B cell (primary cell): ENCODE data around the gene CNTNAP2. TPM values are rescaled to one million over a fixed set of nuclear protein-coding genes. Genes with fewer than 3 reads are reported as not detected.

Source experiments
- ATAC-seq: fragments of 200-7000 bp; cut with Tn5 transposase; one replicate; pipeline ENCODE4 v1.10.0; 2021; ENCODE audit warnings: low read depth, mild to moderate bottlenecking, moderate number of reproducible peaks, moderate library complexity
- CTCF ChIA-PET: fragments of 350-600 bp; sonication (Branson Sonifier 250); formaldehyde crosslinking; loops from one replicate; lab custom pipeline; 2021; ENCODE audit warnings: antibody characterized with exemption, inconsistent platforms; lab: Charles Lee
- POLR2A ChIA-PET: fragments of 350-600 bp; sonication (Branson Sonifier 250); formaldehyde crosslinking; loops from one replicate; lab custom pipeline; 2021; ENCODE audit warnings: antibody characterized with exemption; lab: Charles Lee
- DNase-seq: peaks from one replicate; pipeline ENCODE4 v3.0.0; 2013
- H2AFZ ChIP-seq: 2 replicates; pipeline ENCODE4 v1.6.1; 2012; ENCODE audit warnings: mild to moderate bottlenecking, low read depth, low read length; ENCODE audit not compliant: insufficient read depth, poor library complexity, severe bottlenecking
- H3K27ac ChIP-seq, 2 donors: 1 replicate in 1 of 2; 2 replicates in 1 of 2; pipeline ENCODE4 v1.5.1; 2012 to 2013; ENCODE audit warnings: low read length in 2 of 2, mild to moderate bottlenecking in 2 of 2, moderate library complexity in 1 of 2
- H3K27me3 ChIP-seq, 4 experiments: fragments of 200-600 bp in 1 of 4; sonication (generic) in 1 of 4; replicated peaks in 1 of 4; 1 replicate in 2 of 4; 2 replicates in 2 of 4; pipeline versions ENCODE4 v1.6.1 to v1.7.0; 2013 to 2016; ENCODE audit warnings: low read length in 3 of 4, mild to moderate bottlenecking in 2 of 4, mixed read lengths in 1 of 4, moderate library complexity in 1 of 4; ENCODE audit not compliant: insufficient read depth in 4 of 4, control insufficient read depth in 3 of 4; ENCODE audit errors: control extremely low read depth in 1 of 4
- H3K36me3 ChIP-seq, 2 experiments: replicated peaks in 1 of 2; 1 replicate in 1 of 2; 2 replicates in 1 of 2; pipeline versions ENCODE4 v1.6.1 to v1.7.1; 2013; ENCODE audit warnings: low read length in 1 of 2; ENCODE audit not compliant: insufficient read depth in 2 of 2, control insufficient read depth in 1 of 2; ENCODE audit errors: control extremely low read depth in 1 of 2, extremely low read depth in 1 of 2
- H3K4me1 ChIP-seq, 2 donors: fragments of 200-600 bp in 1 of 2; sonication (generic) in 1 of 2; 1 replicate in 1 of 2; 2 replicates in 1 of 2; pipeline versions ENCODE4 v1.5.1 to v1.6.1; 2013 to 2017; ENCODE audit warnings: low read length in 2 of 2; ENCODE audit not compliant: control insufficient read depth in 2 of 2, insufficient read depth in 2 of 2
- H3K4me2 ChIP-seq: replicated peaks from 2 replicates; pipeline ENCODE3; 2012; ENCODE audit warnings: mild to moderate bottlenecking, low read depth, low read length; ENCODE audit not compliant: poor library complexity, severe bottlenecking
- H3K4me3 ChIP-seq, 5 experiments: fragments of 200-600 bp in 1 of 5; sonication (generic) in 1 of 5; 1 replicate in 3 of 5; 2 replicates in 2 of 5; pipeline versions ENCODE4 v1.5.1 to v1.7.0; 2011 to 2016; ENCODE audit warnings: low read length in 4 of 5, mild to moderate bottlenecking in 4 of 5, low read depth in 2 of 5, control low read depth in 1 of 5, moderate library complexity in 1 of 5; ENCODE audit not compliant: insufficient read depth in 1 of 5; ENCODE audit errors: control extremely low read depth in 1 of 5, extremely low read depth in 1 of 5
- H3K79me2 ChIP-seq: fragments of 200-600 bp; sonication (generic); one replicate; pipeline ENCODE4 v1.6.0; 2016; ENCODE audit warnings: low read length; ENCODE audit not compliant: control insufficient read depth, insufficient read depth
- H3K9ac ChIP-seq: fragments of 200-600 bp; sonication (generic); 2 replicates; pipeline ENCODE4 v1.6.1; 2017; ENCODE audit warnings: mild to moderate bottlenecking, low read length, moderate library complexity
- H3K9me3 ChIP-seq, 3 donors: one replicate each; pipeline versions ENCODE4 v1.6.1 to v1.7.1; 2013; ENCODE audit warnings: low read length in 2 of 3; ENCODE audit not compliant: control insufficient read depth in 2 of 3, insufficient read depth in 1 of 3; ENCODE audit errors: control extremely low read depth in 1 of 3
- H4K20me1 ChIP-seq: 2 replicates; pipeline ENCODE4 v1.6.0; 2012; ENCODE audit warnings: mild to moderate bottlenecking, low read length; ENCODE audit not compliant: insufficient read depth, control insufficient read depth, poor library complexity, severe bottlenecking
- H3K27ac Mint-ChIP-seq: one replicate; pipeline ENCODE4 v1.8.0; 2021; ENCODE audit warnings: mixed read lengths
- H3K27me3 Mint-ChIP-seq: one replicate; pipeline ENCODE4 v1.8.0; 2021; ENCODE audit warnings: mixed read lengths
- H3K4me1 Mint-ChIP-seq: one replicate; pipeline ENCODE4 v1.8.0; 2021; ENCODE audit warnings: mixed read lengths
- H3K4me3 Mint-ChIP-seq: one replicate; pipeline ENCODE4 v1.8.0; 2021; ENCODE audit warnings: mixed read lengths
- H3K9me3 Mint-ChIP-seq: one replicate; pipeline ENCODE4 v1.8.0; 2022; ENCODE audit warnings: mixed read lengths; ENCODE audit not compliant: insufficient read depth
- EZH2 ChIP-seq: IDR thresholded peaks from 2 replicates; pipeline ENCODE4 v1.6.1; 2012; ENCODE audit warnings: borderline replicate concordance, low read depth, mild to moderate bottlenecking, moderate library complexity, low read length; ENCODE audit not compliant: insufficient read depth, poor library complexity, severe bottlenecking
- WGBS: methylation state at CpG from one replicate; pipeline ENCODE4 v1.1.5; 2013; ENCODE audit warnings: missing lambda C conversion rate; ENCODE audit not compliant: insufficient coverage; 5-methylcytosine and 5-hydroxymethylcytosine counted together
- intact Hi-C: fragments of 100-400 bp; cut with micrococcal nuclease; formaldehyde crosslinking; loops from one replicate; pipeline ENCODE4 v1.10.0; 2022
- polyA plus RNA-seq: library from polyadenylated mRNA; depleted of rRNA; stranded (reverse); fragments of >200 nt; gene quantifications from 2 replicates; pipeline ENCODE4 v1.2.3, GENCODE V29; 2012
- total RNA-seq, 2 donors: library from RNA; stranded (reverse); fragments of 120-200 nt in 1 of 2; gene quantifications; 1 replicate in 1 of 2; 2 replicates in 1 of 2; pipeline versions ENCODE4 v1.2.3 to v1.2.4, GENCODE V29; 2013 to 2022
- TF ChIP-seq, protein P1 (sequence below): fragments of 200-600 bp; IDR thresholded peaks from one replicate; pipeline ENCODE4 v1.8.0; 2022; ENCODE audit warnings: antibody characterized with exemption, mild to moderate bottlenecking

Gene CNTNAP2
- total and polyA plus RNA-seq, 2 donors (not counting 1 experiment from before 2014, with no cell fraction given), result 7.4 to 16.6 TPM

DNA sequence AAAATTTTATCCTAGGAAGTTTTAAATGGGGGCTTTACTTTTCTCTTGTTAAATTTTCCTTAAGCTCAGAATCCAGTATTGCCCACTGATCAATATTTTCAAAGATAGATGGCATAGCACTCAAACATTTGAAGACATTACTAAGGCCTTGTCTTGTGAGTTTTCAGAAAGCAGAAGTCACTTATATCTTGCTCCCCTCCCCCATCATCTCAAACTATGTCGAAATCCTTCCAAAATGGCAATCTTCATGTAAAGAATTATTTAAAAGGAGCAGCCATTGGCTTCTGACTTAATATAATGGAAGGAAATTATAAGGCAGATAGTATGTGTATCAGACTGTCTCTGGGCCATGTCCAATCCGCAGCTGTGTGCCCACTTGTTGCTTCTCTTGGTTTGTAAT, 1920.4 kb downstream of the CNTNAP2 start:
- Histone ChIP-seq H3K36me3 (no peaks in the 10 kb centered on the region), H3K4me1 (no peaks in the 10 kb centered on the region), H4K20me1 (no peaks in the 10 kb centered on the region), H3K4me3 (no peak overlapping the region), H3K9me3 (peaks cover 0 to 4% (median 0%) of the 10 kb centered on the region in 3 donors), H3K79me2 (no peaks in the 10 kb centered on the region), H3K27ac (no peak overlapping the region), H2AFZ (no peak overlapping the region), H3K27me3 (no peaks in the 10 kb centered on the region), H3K9ac (no peak overlapping the region), H3K4me2 (no peak overlapping the region)
- no peak for ATAC-seq
- Mint-ChIP-seq H3K4me3 (no peak overlapping the region), H3K9me3 (no peaks in the 10 kb centered on the region), H3K4me1 (no peaks in the 10 kb centered on the region), H3K27ac (no peak overlapping the region), H3K27me3 (no peaks in the 10 kb centered on the region)
- DNase-seq, result no peak
- 100% methylated on average over 1 of the region's 2 CpGs for WGBS
- no peak for TF ChIP-seq EZH2
- TF ChIP-seq, protein P1, sequence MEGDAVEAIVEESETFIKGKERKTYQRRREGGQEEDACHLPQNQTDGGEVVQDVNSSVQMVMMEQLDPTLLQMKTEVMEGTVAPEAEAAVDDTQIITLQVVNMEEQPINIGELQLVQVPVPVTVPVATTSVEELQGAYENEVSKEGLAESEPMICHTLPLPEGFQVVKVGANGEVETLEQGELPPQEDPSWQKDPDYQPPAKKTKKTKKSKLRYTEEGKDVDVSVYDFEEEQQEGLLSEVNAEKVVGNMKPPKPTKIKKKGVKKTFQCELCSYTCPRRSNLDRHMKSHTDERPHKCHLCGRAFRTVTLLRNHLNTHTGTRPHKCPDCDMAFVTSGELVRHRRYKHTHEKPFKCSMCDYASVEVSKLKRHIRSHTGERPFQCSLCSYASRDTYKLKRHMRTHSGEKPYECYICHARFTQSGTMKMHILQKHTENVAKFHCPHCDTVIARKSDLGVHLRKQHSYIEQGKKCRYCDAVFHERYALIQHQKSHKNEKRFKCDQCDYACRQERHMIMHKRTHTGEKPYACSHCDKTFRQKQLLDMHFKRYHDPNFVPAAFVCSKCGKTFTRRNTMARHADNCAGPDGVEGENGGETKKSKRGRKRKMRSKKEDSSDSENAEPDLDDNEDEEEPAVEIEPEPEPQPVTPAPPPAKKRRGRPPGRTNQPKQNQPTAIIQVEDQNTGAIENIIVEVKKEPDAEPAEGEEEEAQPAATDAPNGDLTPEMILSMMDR, result no peak
- ChIA-PET CTCF (no interaction called here), POLR2A (no interaction called here)
- intact Hi-C loops, result no loop called here

DNA sequence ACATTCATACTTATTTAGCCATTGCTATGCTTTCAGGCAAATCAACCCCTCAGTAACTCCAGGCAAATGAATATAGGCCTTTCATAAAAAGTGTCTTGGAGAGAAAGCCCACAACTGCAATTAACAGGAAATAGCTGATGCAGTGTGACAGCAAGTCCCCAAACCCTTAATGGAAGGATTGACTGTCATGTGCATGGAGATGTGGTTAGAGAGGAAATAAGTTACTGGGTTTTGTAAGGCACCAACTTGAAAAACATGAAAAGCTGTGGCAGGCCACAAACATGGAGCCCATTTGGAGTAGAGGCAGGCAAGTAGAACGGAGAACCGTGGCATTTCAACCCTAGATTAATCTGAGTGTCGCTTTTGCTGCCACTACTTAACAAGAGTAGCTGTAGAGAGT, 1924.6 kb downstream of the CNTNAP2 start:
- CTCF ChIA-PET, result no interaction called here
- TF ChIP-seq, protein P1, result no peak
- TF ChIP-seq EZH2, result no peak
- H3K4me3 Mint-ChIP-seq, result no peak overlapping the region

More for the DNA sequence above, 1924.6 kb downstream of the CNTNAP2 start:
- Mint-ChIP-seq H3K27ac (no peak overlapping the region), H3K4me1 (no peaks in the 10 kb centered on the region), H3K27me3 (no peaks in the 10 kb centered on the region), H3K9me3 (no peaks in the 10 kb centered on the region)
- H3K27ac ChIP-seq, result no peak overlapping the region
- H4K20me1 ChIP-seq, result no peaks in the 10 kb centered on the region
- H3K4me3 ChIP-seq, result no peak overlapping the region
- no peaks in the 10 kb centered on the region for H3K79me2 ChIP-seq
- H3K9ac ChIP-seq, result no peak overlapping the region
- no peak for DNase-seq
- H2AFZ ChIP-seq, result no peak overlapping the region
- POLR2A ChIA-PET, result no interaction called here
- peaks cover 0 to 4% (median 0%) of the 10 kb centered on the region in 3 donors for H3K9me3 ChIP-seq
- no peaks in the 10 kb centered on the region for H3K4me1 ChIP-seq
- no peak overlapping the region for H3K4me2 ChIP-seq
- H3K27me3 ChIP-seq, result no peaks in the 10 kb centered on the region
- H3K36me3 ChIP-seq, result no peaks in the 10 kb centered on the region
- intact Hi-C loops, result no loop called here
- 37% methylated on average over 2 of the region's 3 CpGs for WGBS
- ATAC-seq, result no peak
